ENCODE results near the gene LTBP1. TPM values are rescaled to one million over a fixed set of nuclear protein-coding genes. Genes with fewer than 3 reads are reported as not detected.

Gene LTBP1
- total and polyA plus RNA-seq, 10 of the 15 experiments (the other 5 are each of a cell fraction or from before 2014, with no cell fraction given) = 0.01 to 0.28 (median 0.12) TPM; not detected in 2

GRCh38 chr2:32922501-32922900 is 24.3 kb upstream of the LTBP1 start:
- intact Hi-C loops (cut with micrococcal nuclease; ENCODE audit: unreplicated experiment) = no loop called here
- H3K36me3 ChIP-seq (ENCODE audit: control insufficient read depth in 2 of 2, insufficient read depth in 2 of 2, low read length in 1 of 2) = no peaks in the 10 kb centered on the region
- no peak overlapping the region for H3K4me2 ChIP-seq (ENCODE audit: control insufficient read depth, insufficient read depth)
- POLR2A ChIA-PET = no interaction called here
- no TSS peak for BruUV-seq (replicated peaks)
- no peaks in the 10 kb centered on the region; a peak in 1 of 4 replicates for H3K27me3 ChIP-seq (replicated peaks in 1 of 2; ENCODE audit: control insufficient read depth in 2 of 2, insufficient read depth in 2 of 2, low read length in 1 of 2)
- CTCF ChIA-PET = no interaction called here
- TF ChIP-seq MTA2 (IDR thresholded peaks at IDR 0.05; ENCODE audit: low read depth) = no peak
- no peak for TF ChIP-seq ZSCAN29 (IDR thresholded peaks at IDR 0.05)
- SMC1A ChIA-PET (ENCODE audit: uncharacterized antibody, unreplicated experiment) = no interaction called here
- no peaks in the 10 kb centered on the region for H3K4me1 ChIP-seq (ENCODE audit: control insufficient read depth, insufficient read depth, low read length)
- H2AFZ ChIP-seq (ENCODE audit: control insufficient read depth, low read depth, low read length) = no peak overlapping the region
- ATAC-seq (no peak), FAIRE-seq (no peak), DNase-seq (ENCODE audit: low read depth, low spot score) (no peak)
- no peaks in the 10 kb centered on the region for H3K9me3 ChIP-seq (replicated peaks; ENCODE audit: control insufficient read depth, insufficient read depth, low read length)
- H4K20me1 ChIP-seq (ENCODE audit: control insufficient read depth, insufficient read depth) = no peaks in the 10 kb centered on the region
- no peak overlapping the region for H3K27ac ChIP-seq (ENCODE audit: control insufficient read depth, insufficient read depth)
- H3K9ac ChIP-seq (ENCODE audit: control insufficient read depth, insufficient read depth, low read length) = no peak overlapping the region
- RAD21 ChIA-PET (ENCODE audit: unreplicated experiment) = no interaction called here
- H3K4me3 ChIP-seq = no peak overlapping the region
- WGBS (ENCODE audit: insufficient coverage, insufficient replicate concordance, low lambda C conversion rate, missing lambda C conversion rate) = 86% methylated on average over 1 of the region's 1 CpG
- no peaks in the 10 kb centered on the region for H3K79me2 ChIP-seq (ENCODE audit: control insufficient read depth, insufficient read depth, low read length)
- in situ Hi-C loops (cut with MboI) = no loop called here

- ChIA-PET CTCF (no interaction called here), POLR2A (interaction anchor here (0.5 kb wide), 1 partner anchor 481 kb away, joined by 3 read pairs; no protein-coding TSS in a partner anchor), SMC1A (ENCODE audit: uncharacterized antibody, unreplicated experiment) (no interaction called here), RAD21 (ENCODE audit: unreplicated experiment) (no interaction called here)
- no peaks in the 10 kb centered on the region for H4K20me1 ChIP-seq (ENCODE audit: control insufficient read depth, insufficient read depth)
- BruUV-seq (replicated peaks) = no TSS peak
- H3K27ac ChIP-seq (ENCODE audit: control insufficient read depth, insufficient read depth) = no peak overlapping the region
- H3K36me3 ChIP-seq (ENCODE audit: control insufficient read depth in 2 of 2, insufficient read depth in 2 of 2, low read length in 1 of 2) = no peaks in the 10 kb centered on the region
- H3K4me1 ChIP-seq (ENCODE audit: control insufficient read depth, insufficient read depth, low read length) = no peaks in the 10 kb centered on the region
- intact Hi-C loops (cut with micrococcal nuclease; ENCODE audit: unreplicated experiment) (loop anchor here (1.0 kb wide), 1 partner anchor 12 kb away; no protein-coding TSS in a partner anchor), in situ Hi-C loops (cut with MboI) (no loop called here)
- H3K4me3 ChIP-seq = no peak overlapping the region
- no peak overlapping the region for H3K9ac ChIP-seq (ENCODE audit: control insufficient read depth, insufficient read depth, low read length)
- WGBS (ENCODE audit: insufficient coverage, insufficient replicate concordance, low lambda C conversion rate, missing lambda C conversion rate) = 79% methylated on average over 2 of the region's 2 CpGs
- no peak overlapping the region for H2AFZ ChIP-seq (ENCODE audit: control insufficient read depth, low read depth, low read length)
- no peaks in the 10 kb centered on the region for H3K79me2 ChIP-seq (ENCODE audit: control insufficient read depth, insufficient read depth, low read length)
- H3K27me3 ChIP-seq (replicated peaks in 1 of 2; ENCODE audit: control insufficient read depth in 2 of 2, insufficient read depth in 2 of 2, low read length in 1 of 2) = no peaks in the 10 kb centered on the region; a peak in 1 of 4 replicates
- FAIRE-seq (no peak), DNase-seq (ENCODE audit: low read depth, low spot score) (no peak), ATAC-seq (no peak)
- no peak overlapping the region for H3K4me2 ChIP-seq (ENCODE audit: control insufficient read depth, insufficient read depth)
- no peak for TF ChIP-seq PKNOX1 (IDR thresholded peaks at IDR 0.05)
- TF ChIP-seq YY1 (IDR thresholded peaks at IDR 0.05; ENCODE audit: low read depth, low read length) = no peak
- TF ChIP-seq RB1 (IDR thresholded peaks at IDR 0.05; ENCODE audit: borderline replicate concordance) = no peak
- no peak for TF ChIP-seq BCL3 (IDR thresholded peaks at IDR 0.05; ENCODE audit: borderline replicate concordance, insufficient read depth, low read depth, low read length, poor library complexity, severe bottlenecking)
- TF ChIP-seq CEBPB (IDR thresholded peaks at IDR 0.05; ENCODE audit: borderline replicate concordance in 1 of 2, low read depth in 2 of 2, low read length in 2 of 2) = no peak
- no peak for TF ChIP-seq NRF1 (conservative IDR thresholded peaks at IDR 0.05; ENCODE audit: low read depth, low read length)
- no peak for TF ChIP-seq IRF3 (IDR thresholded peaks at IDR 0.05)
- no peak for TF ChIP-seq PAX8 (IDR thresholded peaks at IDR 0.05)
- TF ChIP-seq SMAD1 (IDR thresholded peaks at IDR 0.05; ENCODE audit: low read depth, partially characterized antibody) = no peak
- no peak for TF ChIP-seq CHD2 (IDR thresholded peaks at IDR 0.05; ENCODE audit: borderline replicate concordance, low read depth, low read length)
- H3K9me3 ChIP-seq (replicated peaks; ENCODE audit: control insufficient read depth, insufficient read depth, low read length) = no peaks in the 10 kb centered on the region
These were observed 23.6 kb upstream of the LTBP1 start for GRCh38 chr2:32923109-32923508.

Measured in GM12878 (cell line).